GM12872 (cell line): ENCODE measurements around the gene SDC1.

Experiments
- TF ChIP-seq, protein P1 (sequence below): IDR thresholded peaks from 3 replicates; pipeline ENCODE4 v1.5.1; 2011; ENCODE audit warnings: low read depth, mild to moderate bottlenecking, low read length, moderate library complexity; ENCODE audit not compliant: insufficient read depth

The SDC1 gene

DNA sequence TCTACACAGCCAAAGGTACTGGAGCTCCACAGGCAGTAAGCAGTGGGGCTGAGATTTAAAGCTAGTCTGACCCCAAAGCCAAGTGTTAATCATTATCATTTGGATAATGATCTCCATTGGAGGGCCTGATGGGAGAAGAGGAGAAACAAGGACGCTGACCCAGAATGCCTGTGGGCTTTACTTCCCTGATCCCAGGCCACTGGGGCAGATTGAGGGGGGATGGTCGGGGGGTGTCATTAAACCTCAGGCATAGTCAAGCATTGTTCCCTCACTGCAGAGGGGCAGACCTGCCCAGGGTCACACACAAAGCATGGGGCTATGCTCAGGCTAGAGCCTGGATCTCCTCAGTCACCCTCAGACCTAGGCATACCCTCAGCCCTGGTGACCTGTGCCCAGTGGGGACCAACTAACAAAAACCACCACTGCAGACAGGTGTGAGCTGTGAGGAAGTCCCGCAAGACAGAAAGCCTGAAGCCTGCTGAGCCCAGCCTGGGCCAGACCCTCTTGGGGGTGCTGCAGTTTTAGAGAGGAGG lies 53.4 kb downstream of the SDC1 start:
- TF ChIP-seq, protein P1, sequence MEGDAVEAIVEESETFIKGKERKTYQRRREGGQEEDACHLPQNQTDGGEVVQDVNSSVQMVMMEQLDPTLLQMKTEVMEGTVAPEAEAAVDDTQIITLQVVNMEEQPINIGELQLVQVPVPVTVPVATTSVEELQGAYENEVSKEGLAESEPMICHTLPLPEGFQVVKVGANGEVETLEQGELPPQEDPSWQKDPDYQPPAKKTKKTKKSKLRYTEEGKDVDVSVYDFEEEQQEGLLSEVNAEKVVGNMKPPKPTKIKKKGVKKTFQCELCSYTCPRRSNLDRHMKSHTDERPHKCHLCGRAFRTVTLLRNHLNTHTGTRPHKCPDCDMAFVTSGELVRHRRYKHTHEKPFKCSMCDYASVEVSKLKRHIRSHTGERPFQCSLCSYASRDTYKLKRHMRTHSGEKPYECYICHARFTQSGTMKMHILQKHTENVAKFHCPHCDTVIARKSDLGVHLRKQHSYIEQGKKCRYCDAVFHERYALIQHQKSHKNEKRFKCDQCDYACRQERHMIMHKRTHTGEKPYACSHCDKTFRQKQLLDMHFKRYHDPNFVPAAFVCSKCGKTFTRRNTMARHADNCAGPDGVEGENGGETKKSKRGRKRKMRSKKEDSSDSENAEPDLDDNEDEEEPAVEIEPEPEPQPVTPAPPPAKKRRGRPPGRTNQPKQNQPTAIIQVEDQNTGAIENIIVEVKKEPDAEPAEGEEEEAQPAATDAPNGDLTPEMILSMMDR: no peak

DNA sequence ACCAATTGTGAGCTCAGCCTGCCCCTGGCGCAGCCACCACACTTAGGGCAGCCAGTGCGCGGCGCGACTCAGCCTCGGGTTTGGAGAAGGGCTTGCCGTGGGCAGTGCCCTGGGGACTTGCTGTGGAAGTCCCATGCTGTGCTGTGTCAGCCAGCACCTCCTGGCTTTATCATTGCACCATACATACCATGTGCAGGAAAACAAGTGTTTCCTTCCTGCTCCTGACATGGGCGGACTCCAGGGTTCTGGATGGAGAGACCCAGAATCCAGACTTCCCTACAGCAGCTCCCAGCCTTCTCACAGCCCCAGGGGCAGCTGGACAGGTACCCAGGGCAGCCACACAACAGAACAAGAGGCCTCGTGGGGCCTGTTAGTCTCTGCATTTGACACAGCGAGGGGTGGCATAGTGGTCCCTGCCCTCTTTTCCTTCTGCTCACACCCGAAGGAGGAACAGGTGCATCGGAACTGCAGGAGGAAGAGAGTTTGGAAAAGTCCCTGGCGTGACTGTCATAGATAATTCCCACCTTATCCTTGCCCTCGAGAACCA lies 54.2 kb downstream of the SDC1 start:
- TF ChIP-seq, protein P1: no peak

- TF ChIP-seq, protein P1: no peak
Observed at GRCh38 chr2:20169796-20170703, 54.9 kb downstream of the SDC1 start.

- TF ChIP-seq, protein P1: no peak
Observed at GRCh38 chr2:20168727-20169696, 55.9 kb downstream of the SDC1 start.

- TF ChIP-seq, protein P1: no peak
Observed at GRCh38 chr2:20168048-20168726, 56.7 kb downstream of the SDC1 start.

- TF ChIP-seq, protein P1: no peak
Observed at GRCh38 chr2:20167356-20167755, 57.6 kb downstream of the SDC1 start.
